GM13976 (cell line): ENCODE data around the gene MED15.

Source experiments
- DNase-seq: peaks from one replicate; pipeline ENCODE4 v3.0.0; 2012; ENCODE audit warnings: low spot score
- in situ Hi-C: fragments of 300-500 bp; cut with MboI; formaldehyde crosslinking; loops from one replicate; pipeline ENCODE4 v1.12.0; 2022; ENCODE audit warnings: low sequenced_read_pairs, mixed read lengths, inconsistent platforms; ENCODE audit not compliant: unreplicated experiment
- TF ChIP-seq, protein P1 (sequence below): IDR thresholded peaks from 2 replicates; pipeline ENCODE4 v1.5.1; 2012; ENCODE audit warnings: borderline replicate concordance, mild to moderate bottlenecking; ENCODE audit not compliant: insufficient read depth; ENCODE audit errors: extremely low read depth, missing control alignments, control extremely low read depth

MED15 gene

DNA sequence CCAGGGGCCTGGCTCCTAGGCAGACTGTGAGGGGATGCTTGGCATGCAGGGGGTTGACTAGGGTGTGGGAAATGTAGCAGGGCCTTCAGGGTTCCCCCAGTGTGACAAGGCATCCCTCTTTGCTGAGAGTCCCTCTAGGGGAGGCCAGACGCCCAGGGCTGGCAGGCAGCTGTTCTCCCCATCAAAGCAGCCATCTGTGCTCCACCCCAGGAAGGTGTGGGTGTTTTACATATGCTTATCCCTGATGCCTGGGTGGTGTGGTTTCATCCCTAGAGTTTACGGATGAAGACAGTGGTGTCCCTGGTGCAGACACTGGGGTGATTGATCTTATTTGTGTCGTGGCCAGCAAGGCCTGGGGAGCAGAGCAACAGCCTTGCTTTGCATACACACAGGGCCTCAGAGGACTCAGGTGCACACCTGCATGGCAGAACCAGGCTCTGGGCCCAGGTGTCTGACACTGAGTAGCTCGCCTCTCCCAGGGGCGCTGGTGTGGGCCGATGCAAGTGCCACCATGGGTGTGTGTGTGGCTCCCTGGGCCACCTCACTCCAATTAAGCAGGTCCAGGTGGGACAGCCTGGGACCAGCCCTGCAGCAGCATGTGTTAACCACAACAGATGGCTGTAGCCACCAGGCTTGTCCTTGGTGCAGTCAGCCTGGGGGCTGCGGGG lies 74.2 kb downstream of the MED15 start:
- DNase-seq: no peak
- in situ Hi-C loops: no loop called here
- TF ChIP-seq, protein P1, sequence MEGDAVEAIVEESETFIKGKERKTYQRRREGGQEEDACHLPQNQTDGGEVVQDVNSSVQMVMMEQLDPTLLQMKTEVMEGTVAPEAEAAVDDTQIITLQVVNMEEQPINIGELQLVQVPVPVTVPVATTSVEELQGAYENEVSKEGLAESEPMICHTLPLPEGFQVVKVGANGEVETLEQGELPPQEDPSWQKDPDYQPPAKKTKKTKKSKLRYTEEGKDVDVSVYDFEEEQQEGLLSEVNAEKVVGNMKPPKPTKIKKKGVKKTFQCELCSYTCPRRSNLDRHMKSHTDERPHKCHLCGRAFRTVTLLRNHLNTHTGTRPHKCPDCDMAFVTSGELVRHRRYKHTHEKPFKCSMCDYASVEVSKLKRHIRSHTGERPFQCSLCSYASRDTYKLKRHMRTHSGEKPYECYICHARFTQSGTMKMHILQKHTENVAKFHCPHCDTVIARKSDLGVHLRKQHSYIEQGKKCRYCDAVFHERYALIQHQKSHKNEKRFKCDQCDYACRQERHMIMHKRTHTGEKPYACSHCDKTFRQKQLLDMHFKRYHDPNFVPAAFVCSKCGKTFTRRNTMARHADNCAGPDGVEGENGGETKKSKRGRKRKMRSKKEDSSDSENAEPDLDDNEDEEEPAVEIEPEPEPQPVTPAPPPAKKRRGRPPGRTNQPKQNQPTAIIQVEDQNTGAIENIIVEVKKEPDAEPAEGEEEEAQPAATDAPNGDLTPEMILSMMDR: no peak

DNA sequence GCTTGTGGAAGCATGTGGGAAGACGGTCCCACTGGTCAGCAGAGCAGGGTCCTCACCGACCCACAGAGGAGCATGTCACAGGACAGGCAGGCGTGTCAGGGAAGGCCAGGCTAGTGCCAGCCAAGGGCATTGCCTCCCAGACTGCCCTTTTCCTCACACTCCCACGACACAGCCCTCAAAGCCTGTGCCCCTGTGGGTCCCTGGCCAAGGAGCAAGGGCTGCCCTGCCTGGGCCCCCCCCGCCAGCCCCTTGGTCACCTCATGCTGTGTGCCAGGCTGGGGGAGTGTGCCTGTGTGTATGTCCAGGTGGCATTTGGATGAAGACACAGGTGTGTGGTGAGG lies 74.7 kb downstream of the MED15 start:
- TF ChIP-seq, protein P1: no peak
- in situ Hi-C loops: no loop called here
- DNase-seq: no peak

DNA sequence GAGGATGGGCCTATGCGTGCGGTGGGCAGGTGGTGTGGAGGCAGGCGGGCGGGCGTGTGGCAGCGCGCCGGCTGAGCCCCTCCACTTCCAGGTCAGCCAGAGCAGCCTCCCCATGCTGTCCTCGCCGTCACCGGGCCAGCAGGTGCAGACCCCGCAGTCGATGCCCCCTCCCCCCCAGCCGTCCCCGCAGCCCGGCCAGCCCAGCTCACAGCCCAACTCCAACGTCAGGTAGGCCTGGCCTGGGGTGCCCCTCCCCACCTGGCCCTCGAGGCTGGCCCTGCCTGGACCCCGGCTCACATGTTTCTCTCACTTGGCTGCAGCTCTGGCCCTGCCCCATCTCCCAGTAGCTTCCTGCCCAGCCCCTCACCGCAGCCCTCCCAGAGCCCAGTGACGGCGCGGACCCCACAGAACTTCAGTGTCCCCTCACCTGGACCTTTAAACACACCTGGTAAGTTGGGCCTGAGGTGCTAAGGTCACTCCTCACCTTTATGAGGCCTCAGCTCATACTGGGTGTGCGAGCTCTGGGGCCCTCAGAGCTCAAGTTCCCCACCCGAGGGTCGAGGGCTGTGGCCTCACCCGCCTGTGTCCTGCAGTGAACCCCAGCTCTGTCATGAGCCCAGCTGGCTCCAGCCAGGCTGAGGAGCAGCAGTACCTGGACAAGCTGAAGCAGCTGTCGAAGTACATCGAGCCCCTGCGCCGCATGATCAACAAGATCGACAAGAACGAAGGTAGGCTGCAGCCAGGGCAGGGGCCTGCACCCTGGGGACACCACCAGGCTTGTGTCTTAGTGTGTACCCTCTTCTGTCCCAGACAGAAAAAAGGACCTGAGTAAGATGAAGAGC lies 75.3 kb downstream of the MED15 start:
- no peak for DNase-seq
- TF ChIP-seq, protein P1: no peak
- in situ Hi-C loops: no loop called here

DNA sequence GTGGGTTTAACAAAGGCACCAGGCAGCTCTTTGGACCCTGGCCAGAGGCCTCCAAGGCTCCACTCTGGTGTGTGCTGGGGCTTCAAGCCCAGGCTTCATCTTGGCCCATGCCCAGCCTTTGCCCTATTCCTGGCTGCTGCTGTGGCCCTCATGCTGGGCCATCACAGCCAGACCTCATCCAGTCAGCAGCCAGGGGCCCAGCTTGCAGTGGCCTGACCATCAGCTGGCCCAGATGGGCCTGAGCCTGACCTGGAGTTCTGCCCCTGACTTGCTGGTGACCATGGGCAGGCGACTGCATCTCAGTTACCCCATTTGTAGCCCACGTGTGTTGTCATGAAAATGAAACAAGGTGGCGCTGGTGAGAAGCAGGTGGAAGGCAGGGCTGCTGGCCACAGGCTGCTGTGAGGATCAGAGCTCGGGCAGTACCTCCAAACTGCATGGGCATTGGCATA lies 76.1 kb downstream of the MED15 start:
- no peak for DNase-seq
- in situ Hi-C loops: no loop called here
- TF ChIP-seq, protein P1: no peak

DNA sequence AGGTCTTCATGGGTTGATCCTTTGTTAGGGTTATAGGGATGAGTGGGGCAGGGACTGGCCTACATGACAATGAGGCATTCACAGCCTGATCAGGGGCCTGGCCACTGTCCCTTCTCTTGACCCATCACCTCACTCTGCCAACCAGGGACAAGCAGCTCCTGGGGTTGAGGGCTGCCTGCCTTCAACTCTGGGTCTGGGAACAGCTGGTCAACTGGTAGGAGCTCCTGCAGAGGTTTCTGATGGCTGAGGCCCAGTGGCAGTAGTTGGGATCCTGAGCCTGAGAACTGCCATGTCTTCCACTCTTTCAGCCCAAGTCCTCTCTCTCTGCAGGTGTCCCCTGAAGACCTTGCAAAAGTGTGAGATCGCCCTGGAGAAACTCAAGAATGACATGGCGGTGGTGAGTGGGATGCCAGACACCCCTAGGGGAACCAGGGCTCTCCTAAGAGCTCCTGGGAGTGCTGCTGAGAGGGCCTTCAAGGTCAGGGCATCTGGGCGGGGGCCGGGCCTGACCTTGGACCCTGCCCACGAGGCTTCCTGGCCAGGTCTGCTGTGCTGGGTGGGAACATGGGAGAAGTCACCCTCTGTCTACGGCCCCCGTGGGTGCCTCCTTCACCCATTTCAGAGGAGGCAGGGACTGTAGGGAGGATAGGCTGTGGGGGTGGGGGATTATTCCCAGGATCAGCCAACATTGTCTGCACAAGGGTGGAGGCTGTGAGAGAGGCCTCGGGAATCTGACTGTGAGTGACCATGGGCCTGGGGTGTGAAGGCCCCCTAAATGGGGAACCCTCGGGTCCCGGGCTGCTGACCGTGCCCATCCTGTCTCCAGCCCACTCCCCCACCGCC lies 76.8 kb downstream of the MED15 start:
- in situ Hi-C loops: no loop called here
- TF ChIP-seq, protein P1: no peak
- no peak for DNase-seq

DNA sequence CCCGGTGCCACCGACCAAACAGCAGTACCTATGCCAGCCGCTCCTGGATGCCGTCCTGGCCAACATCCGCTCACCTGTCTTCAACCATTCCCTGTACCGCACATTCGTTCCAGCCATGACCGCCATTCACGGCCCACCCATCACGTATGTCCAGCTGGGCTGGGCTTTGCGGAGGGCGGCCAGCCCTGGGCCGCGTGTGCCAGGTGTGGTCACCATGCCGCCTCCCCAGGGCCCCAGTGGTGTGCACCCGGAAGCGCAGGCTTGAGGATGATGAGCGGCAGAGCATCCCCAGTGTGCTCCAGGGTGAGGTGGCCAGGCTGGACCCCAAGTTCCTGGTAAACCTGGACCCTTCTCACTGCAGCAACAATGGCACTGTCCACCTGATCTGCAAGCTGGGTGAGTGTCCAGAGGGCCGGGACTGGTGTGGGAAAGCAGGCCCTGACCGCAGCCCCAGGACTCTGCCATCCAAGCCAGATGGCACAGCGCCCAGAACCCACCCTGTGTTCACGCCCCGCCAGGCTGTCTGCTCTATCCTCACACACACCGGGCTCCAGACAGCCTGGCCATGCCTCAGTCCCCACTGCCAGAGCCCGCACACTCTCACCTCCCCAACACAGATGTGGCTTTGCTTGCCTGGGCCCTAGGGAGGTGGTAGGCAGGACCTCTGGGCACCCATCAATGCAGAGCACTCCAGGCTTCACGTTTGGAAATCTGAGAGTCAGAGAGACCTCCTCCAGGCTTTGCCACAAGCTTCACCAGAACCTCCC lies 77.6 kb downstream of the MED15 start:
- in situ Hi-C loops: no loop called here
- TF ChIP-seq, protein P1: no peak

More for the DNA sequence above, 77.6 kb downstream of the MED15 start:
- DNase-seq: no peak
